HG03135 (cell line): ENCODE data around the gene ZSWIM7.
A peak's percentile ranks its signal among the peaks of the same experiment; 100 is the strongest.
"Not testable (repeated sequence)": the region's sequence is repeated elsewhere in the genome, so short reads cannot be mapped to it uniquely, and the experiment has no call there.

ENCODE experiments used
- ATAC-seq: cut with Tn5 transposase; IDR thresholded peaks from one replicate; pipeline ENCODE4 v1.9.1; 2021; ENCODE audit warnings: mild to moderate bottlenecking, moderate library complexity; ENCODE audit not compliant: unreplicated experiment

ZSWIM7 gene

DNA sequence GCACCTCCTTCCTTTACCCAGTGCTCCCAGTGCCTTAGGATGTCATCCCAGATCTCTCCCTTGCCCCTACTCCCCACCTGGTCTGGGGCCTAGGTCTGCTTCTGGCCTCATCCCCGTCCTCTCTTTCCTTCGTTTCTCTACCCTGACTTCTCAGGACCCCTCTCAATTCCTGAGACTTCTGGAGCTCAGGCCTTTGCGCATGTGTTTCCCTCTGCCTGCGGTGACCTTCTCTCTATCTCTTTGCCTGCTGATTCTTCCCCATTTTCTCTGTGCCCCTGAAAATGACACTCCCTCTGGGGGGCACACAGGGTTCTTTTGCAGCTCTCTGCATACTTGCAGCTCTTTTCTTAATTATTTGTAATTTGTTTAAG, 41.0 kb downstream of the ZSWIM7 start:
- ATAC-seq = no peak

DNA sequence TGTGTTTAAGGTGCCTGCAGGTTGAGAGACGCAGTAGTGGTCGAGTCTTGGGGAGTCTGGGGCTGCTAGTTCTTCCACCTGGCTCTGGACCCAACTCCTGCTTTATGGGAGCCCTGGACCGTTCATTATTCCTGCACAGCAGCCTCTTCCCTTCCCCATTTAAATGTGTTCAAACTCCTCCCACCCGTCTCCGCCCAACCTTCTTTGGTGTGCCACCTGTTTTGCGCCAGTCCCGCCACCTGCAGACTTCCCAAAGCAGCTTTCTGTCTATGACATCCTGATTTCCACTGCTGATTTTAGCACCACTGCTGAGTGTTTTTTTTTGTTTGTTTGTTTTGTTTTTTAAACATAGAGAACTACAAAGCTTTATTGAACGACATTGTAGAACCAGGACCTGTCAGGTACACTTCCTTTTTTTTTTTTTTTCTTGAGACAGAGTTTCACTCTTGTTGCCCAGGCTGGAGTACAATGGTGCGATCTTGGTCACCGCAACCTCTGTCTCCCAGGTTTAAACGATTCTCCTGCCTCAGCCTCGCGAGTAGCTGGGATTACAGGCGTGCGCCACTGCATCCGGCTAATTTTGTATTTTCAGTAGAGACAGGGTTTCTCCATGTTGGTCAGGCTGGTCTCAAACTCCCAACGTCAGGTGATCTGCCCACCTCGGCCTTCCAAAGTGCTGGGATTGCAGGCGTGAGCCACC, 41.7 kb downstream of the ZSWIM7 start:
- ATAC-seq = no peak

DNA sequence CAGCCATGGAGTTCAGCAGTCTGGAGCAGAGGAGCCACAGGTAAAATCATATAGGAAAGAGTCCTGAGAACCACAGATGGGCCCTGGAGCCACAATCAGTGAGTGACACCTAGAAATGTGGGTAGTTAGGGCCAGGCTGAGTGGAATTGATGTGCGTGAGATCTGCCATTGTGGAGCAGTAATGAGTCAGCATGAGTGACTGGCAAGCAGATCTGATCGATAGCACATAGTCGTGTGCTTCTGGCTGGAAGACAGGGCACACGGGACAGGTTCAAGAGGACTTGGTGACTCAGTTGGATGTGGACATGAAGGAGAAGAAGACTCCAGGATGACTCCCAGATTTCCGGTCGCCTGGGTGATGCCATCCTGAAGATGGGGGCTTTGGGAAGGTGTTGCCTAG, 42.3 kb downstream of the ZSWIM7 start:
- ATAC-seq = no peak

DNA sequence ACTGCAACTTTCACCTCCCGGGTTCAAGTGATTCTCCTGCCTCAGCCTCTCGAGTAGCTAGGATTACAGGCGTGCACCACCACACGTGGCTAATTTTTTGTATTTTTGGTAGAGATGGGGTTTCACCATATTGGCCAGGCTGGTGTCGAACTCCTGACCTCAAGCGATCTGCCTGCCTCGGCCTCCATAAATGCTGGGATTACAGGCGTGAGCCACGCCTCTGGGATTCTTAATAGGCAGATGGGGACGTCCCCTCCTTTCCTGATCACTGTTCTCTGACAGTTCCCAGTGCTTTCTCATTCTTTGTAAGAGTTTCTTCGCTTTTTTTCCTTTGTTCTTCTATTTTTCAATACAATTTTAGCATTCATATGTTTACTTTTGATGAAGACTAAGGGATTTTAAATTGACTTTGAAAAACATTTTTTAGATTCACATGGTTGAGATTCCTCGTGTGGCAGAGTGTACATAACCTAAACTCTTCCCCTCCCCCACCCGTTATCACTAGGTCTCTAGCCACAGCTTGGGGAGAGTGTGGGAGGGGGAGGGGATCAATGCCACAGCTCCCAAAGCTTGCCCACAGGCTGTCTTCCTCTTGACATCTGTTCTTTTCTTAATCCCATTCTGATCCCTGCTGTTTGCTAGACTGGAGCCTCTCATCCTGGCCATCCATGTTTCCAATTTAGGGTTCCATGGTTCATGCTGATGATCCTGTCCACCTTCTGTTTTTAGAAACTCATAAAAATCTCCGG, 43.5 kb downstream of the ZSWIM7 start:
- ATAC-seq = no peak

DNA sequence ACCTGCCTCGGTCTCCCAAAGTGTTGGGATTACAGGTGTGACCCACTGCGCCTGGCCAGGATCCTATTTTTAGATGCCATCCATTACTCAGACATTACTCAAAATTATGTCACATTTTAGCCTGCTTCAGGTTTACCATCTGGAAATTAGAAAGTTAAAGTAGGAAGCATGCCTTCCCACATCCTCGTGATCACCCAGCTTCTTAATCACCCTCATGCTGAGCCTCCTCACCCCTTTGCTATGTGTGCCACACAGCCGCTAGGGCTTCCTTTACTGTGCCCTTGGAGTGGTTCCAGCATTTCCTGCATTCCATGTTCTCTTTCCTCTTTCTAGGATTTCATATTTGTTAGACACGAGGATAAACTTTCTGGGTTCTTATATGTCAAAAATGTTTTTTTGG, 45.3 kb downstream of the ZSWIM7 start:
- no peak for ATAC-seq

DNA sequence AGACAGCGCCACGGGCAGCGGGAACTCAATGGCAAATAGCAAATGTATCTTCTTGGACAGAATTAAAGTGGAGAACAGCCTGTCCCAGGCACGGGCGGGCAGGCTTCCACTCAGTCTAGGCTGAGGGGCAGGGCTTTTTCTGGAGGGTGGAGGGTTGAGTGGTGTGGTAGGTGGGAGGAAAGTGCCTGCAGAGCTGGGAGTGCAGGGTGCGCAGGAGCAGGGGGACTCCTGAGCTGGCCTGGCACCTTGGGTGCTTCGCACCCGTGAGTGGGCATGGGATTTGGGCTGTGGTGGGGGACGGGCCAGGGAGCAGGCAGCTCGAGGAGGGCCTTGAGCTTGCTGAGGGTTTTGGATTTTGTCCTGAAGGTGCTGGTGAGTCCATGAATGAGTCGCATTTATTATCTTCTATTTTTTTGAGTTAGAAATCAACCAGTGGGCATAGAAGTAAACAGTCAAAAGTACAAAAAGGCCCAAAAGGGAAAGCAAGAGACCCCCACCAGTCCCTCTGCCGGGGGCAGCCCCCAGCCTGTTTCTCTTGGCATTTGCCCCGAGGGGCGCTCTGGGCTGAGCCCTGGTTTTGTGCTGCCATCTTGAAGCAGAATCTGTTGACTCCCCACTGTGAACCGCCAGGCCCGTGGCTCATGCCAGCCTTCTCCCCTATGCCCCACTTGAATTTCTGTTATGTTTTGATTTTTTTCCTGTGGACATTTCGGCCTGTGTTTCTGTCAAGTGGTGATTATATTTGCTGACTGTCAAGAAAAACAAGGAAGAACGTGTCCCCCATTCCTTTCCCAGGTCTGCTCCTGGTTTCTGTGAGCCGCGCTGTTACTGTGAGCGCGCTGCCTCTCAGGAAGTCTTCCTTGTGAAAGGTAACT, 46.4 kb downstream of the ZSWIM7 start:
- no peak for ATAC-seq

DNA sequence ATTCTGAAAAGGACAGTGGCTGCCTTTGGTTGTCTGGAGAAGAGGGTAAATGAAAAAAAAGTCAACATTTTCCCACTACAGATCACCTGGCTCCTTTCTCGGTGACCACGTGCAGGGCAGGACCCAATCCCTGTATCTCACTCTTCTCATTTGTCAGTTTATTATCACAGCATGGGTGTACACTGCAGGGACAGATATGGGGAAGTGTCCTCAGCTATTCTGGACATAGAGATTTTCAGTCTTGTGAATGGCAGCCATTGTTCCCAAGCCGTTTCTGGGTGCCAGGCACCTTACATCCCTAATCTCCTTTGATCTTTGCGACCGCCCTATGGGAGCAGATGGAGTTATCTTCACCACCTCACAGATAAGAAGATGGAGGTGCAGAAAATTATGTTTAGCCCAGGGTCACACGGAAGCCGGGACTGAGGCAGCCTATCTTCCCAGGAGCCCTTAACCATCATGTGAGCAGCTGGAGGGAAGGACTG, 47.4 kb downstream of the ZSWIM7 start:
- no peak for ATAC-seq

DNA sequence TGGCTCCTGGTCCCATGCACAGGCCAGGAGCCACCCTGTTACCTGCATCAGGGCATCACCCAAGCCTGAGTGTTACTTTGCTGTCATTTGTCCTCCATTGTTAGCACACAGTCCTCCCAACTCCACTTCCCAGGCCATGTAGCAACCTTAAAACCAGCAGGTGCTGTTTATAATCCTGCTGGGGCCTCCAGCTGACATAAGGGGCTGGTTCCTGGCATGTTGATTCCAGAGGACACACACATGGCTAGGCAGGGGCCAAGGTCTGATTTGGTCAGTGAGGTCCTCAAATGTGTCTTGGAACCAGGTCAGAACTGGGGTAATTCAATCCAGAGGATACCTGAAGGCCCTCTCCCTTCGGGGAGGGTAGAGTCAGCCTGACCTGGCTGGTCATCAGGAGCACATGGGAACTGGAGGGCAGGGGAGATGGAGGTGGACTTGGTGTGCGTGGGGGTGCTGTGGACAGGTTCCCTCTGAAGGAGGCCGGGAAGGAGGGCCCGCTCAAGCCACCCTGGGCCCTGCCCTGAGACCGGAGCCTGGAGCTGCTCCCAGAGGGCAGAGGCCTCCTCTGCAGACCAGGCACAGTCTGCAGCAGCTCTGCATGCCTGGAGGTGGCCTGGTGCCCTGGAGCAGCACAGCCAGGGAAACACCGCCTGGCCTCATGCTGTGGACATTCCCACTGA, 48.0 kb downstream of the ZSWIM7 start:
- no peak for ATAC-seq

DNA sequence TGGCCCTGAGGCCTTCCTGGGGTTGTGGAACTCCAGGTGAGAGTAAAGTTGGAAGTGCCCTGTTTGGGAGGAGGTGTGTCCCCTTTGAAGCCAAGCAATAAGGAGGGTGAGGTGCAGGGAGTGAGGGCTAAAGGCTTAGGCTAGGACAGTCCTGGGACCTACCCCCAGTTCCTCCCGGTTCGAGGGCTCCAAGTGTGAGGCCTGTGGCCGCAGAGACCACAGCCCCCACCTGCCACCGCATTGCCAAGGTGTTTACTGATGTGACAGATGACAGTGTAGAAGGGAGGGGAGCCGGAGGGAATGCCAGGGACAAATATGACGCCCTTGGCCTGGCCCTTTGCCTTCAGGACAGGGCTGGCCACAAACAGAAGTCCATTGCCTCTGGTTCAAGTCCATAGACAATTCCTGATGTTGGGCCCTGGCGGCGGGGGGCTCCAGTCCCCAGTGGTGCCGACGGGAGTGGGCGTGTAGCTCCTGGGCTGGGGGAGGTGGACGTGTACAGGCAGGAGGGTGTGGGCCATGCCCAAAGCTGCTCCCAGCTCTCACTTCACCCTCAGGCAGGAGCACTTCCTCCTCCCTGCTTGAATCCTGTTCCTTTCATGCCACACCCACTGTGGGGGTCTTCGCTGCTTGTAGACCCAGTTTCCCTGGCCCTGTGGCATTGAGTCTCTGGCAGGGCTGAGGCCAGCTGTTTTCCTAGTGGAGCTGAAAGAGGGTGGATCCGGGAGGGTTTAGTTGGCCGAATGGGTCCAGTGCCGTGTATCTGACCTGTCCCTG, 51.3 kb downstream of the ZSWIM7 start:
- no peak for ATAC-seq

DNA sequence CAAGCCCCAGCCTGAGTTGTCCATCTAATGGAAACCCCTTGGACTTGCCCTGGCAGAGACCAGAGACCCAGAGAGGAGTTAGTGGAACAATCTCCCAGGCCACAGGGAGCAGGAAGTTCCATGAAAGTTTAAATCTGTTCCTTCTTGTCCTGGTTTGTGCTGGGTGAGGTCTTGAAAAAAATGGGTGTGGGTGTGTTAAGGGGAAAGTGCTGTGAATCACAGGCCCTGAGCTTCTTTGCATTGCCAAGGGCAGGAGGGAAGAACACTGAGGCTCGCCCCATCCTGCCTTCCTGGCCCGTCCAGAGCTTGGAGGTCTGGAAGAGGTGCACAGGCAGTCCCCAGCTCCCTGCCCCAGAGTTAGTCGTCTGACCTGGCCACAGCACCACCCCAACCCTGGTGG, 52.2 kb downstream of the ZSWIM7 start:
- ATAC-seq = no peak

DNA sequence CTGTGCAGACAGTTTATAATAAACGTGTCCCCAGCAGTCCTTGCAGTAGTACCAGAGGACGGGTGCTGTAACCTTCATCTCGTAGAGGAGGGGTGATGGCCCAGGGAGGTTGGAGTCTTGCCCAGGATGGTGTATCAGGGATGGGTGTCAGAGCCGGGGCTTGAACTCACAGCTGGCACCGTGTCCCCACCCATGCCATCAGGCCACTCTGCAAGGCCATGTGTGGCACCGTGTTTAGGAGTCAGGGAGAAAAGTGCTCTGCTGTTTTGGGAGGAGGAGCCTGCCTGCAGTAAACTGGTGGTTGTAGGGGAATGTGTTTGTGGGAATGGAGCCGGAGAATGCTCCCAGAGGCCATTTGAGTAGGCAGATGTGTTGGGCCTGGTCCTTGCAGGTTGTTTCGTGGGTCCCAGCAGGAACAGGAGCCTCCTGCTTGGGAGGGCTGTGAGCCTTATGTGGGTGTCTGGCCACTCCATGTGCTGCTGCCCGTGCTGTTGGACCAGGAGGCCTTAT, 52.8 kb downstream of the ZSWIM7 start:
- ATAC-seq = no peak

DNA sequence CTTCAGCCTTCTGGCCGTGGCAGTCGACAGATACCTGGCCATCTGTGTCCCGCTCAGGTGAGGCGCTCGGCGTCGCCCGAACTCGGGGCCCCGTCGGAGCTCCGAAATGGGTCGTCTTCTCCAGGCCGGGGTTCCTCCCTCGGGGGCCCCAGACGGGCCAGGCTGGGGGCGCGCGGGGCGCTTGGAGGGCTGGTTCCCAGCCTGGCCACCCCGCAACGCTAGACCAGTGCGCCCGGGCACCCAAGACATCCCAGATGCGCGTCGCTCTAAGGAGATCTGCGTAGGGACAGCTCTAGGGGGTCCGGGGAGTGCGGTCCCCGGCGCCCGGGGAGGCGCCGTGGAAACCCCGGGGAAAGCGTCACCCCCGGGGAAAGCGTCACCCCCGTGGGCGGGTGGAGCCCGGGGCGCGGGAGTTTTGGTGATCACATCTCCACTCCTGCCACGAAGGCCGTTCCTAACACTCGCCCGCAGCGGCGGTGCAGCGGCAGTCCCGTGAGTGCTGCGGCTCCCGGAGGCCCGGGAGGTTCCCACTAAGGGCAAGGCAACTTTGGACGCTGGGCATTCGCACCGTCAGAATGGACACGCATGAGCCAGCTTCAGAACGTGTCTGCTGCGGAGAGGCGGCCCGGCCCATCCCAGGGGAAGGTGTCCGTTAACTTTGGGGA, 53.8 kb downstream of the ZSWIM7 start:
- no peak for ATAC-seq

DNA sequence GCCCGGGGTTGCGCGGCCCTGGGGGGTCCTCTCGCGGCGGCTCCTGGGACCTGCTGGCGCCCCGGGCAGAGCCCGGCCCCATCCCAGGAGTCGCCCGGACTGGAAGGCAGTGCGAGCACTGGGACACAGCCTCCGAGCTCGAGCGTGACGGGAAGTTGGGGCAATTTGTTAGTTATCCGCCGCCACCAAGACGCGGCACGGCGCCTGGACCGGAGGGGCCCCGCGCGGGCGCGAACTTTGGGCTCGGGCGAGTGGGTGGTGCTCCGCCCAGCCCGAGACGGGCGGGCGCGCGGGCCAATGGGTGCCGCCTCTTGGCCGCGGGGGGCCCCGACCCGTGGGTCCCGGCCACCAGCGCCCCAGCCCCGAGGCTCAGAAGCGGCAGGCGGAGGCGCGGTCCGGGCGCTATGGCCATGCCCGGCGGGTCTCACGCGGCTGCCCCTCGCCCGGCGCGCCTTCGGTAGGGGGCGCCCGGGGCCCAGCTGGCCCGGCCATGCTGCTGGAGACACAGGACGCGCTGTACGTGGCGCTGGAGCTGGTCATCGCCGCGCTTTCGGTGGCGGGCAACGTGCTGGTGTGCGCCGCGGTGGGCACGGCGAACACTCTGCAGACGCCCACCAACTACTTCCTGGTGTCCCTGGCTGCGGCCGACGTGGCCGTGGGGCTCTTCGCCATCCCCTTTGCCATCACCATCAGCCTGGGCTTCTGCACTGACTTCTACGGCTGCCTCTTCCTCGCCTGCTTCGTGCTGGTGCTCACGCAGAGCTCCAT, 54.6 kb downstream of the ZSWIM7 start, which contains the start of gene ADORA2B:
TSS of gene ADORA2B (plus strand) at position 372 of the 768 bp plus-strand sequence. CDS start at position 491, 119 bp downstream.
- peak; percentile 50 for ATAC-seq

DNA sequence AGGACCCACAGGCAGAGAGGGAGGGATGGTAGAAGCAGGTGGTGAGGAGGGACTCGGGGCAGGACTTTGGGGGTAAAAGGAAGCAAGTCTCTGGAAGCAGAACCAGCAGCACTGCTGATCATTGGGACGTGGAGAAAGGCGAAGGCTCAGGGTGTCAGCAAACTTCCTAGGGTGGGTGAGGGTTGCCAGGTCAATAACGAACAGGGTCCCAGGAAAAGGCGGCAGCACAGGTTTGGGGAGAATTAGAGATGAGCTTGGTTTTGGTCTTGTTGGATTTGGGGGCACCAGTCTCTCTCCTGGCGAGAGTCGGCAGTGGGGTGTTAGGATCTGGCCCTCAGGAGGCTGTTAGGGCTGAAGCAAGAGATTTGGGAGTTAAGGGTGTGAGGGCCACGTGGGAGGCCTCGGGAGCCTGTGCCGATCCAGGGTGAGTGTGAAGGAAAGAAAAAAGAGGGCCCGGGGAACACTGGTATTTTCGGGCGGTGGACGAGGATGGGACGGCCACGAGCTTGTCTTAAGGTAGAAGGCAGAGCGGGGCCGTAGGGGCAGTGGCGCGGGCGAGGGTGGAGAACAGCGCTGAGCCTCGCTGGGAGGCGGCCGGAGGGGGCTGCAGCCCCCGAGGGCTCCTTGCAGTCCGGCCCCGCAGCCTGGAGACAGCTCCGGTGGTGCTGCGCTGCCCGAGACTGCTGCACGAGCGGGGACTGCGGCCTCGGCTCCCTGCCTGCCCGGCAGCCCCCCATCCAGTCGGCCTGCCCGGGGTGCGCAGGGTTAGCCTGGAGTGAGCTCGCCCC, 55.3 kb downstream of the ZSWIM7 start:
- ATAC-seq = peak; percentile 38

DNA sequence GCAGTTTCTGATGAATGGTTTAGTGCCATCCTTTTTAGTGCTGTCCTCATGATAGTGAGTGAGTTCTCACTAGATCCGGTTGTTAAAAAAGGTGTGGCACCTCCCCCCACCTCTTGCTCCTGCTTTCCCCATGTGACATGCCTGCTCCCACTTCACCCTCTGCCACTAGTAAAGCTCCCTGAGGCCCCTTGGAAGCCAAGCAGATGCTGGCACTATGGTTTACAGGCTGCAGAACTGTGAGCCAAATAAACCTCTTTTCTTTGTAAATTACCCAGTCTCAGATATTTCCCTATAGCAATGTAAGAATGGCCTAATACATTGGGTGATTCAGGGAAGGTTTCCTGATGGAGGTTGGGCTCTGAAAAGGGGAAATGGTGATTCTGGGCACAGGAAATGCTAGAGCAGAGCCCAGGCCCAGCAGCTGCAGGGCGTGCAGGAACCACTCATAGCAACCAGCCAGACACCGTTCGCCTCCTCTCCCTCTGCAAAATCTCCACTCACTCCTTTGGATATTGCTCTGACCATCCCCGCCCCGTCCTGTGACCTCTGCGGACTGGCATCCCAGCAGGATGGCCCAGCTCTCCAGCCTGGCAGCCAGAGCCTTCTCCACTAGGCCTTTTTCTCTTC, 57.2 kb downstream of the ZSWIM7 start:
- no peak for ATAC-seq

DNA sequence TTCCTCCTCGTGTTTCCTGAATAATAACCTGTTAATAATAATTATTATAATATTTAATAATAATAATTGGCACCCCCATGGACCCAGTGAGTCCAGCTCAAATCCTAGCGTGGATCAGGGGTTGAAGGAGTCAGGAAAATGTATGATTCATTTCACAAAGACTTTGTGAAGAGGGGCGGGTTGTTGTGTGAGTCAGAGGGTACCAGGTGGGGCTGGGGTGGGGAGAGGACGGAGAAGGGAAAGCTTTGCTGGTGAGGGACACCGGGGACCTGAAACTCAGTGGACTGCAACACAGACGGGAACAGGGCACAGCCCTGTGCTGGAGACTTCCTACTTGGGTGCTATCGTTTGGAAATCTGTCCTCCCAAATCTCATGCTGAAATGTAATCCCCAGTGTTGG, 57.7 kb downstream of the ZSWIM7 start:
- no peak for ATAC-seq

DNA sequence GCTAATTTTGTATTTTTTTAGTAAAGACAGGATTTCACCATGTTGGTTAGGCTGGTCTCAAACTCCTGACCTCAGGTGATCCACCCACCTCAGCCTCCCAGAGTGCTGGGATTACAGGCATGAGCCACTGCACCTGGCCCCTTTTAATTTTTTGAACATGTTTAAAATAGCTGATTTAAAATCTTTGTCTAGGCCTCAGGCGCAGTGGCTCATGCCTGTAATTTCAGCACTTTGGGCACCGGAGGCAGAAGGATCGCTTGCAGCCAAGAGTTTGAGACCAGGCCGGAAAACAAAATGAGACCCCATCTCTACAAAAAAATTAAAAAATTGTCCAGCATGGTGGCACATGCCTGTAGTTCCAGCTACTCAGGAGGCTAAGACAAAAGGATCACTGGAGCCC, 63.0 kb downstream of the ZSWIM7 start:
- ATAC-seq = not testable (repeated sequence)
